Right lobe of liver (tissue), 4 donors: ENCODE data around the gene CAPN14.

Source experiments
- CTCF ChIP-seq, 4 donors: fragments of 200-600 bp in 3 of 4; fragments of 450-650 bp in 1 of 4; IDR thresholded peaks; one replicate each; pipeline versions ENCODE4 v1.5.1 to v1.8.0; 2016 to 2022; ENCODE audit warnings: antibody characterized with exemption in 4 of 4, mild to moderate bottlenecking in 2 of 4
- POLR2A ChIP-seq: fragments of 450-650 bp; IDR thresholded peaks from one replicate; pipeline ENCODE4 v1.6.1; 2017; ENCODE audit warnings: antibody characterized with exemption, mild to moderate bottlenecking
- donor health status: DM: no; HTN: no; CAD: no.
- donor health status: DM: no; HTN: no; CAD: no.
- donor health status: DM: no; HTN: yes; CAD: no.

DNA sequence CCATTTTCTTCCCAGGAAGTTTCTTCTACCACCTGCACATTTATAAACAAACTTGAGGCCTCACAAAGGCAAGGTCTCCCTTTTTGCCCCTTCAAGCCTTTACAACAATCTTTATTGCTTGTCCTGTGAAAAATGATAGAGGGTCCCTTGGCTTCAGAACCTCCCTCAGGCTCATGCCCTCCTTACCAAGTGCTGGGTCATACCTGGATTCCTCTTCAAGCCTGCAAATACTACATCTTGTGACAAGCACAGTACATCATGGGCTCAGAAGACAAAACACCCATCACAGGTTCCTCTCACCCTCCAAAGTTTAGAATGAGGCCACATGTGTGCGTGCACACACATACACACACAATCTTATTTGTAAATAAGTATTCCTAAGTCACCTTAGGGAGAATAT lies 9.1 kb downstream of the CAPN14 start:
- no peak for TF ChIP-seq CTCF (IDR thresholded peaks at IDR 0.05)
- TF ChIP-seq POLR2A, result no peak
